ENCODE measurements around the gene GNAS-AS1.

DNA sequence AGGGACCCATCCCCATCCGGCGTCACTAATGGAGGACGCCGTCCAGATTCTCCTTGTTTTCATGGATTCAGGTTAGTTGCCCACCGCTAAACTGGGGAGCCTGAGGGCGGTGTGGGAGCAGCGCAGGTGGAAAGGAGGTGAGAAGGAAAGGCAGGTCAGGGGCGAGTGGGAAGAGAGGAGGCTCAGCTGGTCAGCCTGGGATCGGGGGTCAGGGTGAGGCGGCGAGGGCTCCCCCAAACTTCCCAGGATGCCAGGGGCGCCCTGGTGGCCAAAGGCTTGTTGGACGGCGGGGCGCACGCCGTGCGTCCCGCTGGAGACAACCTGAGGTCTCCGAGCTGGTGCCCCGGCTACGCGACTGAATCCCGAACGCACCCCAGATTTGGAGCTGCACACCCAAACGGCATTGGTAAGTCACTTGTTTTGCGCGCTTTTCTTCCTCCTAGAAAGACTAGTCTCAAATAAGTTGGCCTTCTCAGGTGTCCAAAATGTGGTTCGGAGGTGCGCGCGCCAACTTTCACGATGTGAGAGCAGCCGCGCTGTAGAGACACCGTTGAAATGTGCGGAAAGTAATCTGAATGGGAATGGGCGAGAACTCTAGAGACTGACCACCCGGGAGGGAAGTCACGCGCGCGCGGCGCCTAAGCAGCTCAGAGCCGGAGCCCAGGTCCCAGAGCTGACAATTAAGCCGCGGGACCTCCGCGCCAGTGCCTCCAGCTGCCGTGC lies 9.7 kb downstream of the GNAS-AS1 start:
- TF ChIP-seq, protein P1, sequence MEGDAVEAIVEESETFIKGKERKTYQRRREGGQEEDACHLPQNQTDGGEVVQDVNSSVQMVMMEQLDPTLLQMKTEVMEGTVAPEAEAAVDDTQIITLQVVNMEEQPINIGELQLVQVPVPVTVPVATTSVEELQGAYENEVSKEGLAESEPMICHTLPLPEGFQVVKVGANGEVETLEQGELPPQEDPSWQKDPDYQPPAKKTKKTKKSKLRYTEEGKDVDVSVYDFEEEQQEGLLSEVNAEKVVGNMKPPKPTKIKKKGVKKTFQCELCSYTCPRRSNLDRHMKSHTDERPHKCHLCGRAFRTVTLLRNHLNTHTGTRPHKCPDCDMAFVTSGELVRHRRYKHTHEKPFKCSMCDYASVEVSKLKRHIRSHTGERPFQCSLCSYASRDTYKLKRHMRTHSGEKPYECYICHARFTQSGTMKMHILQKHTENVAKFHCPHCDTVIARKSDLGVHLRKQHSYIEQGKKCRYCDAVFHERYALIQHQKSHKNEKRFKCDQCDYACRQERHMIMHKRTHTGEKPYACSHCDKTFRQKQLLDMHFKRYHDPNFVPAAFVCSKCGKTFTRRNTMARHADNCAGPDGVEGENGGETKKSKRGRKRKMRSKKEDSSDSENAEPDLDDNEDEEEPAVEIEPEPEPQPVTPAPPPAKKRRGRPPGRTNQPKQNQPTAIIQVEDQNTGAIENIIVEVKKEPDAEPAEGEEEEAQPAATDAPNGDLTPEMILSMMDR (IDR thresholded peaks at IDR 0.05; ENCODE audit: insufficient read depth, low read length, poor library complexity, severe bottlenecking) = no peak
- no peak for TF ChIP-seq EZH2phosphoT487 (conservative IDR thresholded peaks at IDR 0.05; ENCODE audit: low read length)

Measured in SU-DHL-6 (cell line).